ENCODE results near the gene PDZD2.
A peak's percentile ranks its signal among the peaks of the same experiment; 100 is the strongest.
"Not testable (repeated sequence)": the region's sequence is repeated elsewhere in the genome, so short reads cannot be mapped to it uniquely, and the experiment has no call there.

The PDZD2 gene

GRCh38 chr5:32071351-32071944 lies 432.5 kb downstream of the PDZD2 start:
- Histone ChIP-seq H3K27ac (ENCODE audit: insufficient read depth in 1 of 2, low read depth in 1 of 2, low read length in 2 of 2, poor library complexity in 1 of 2, severe bottlenecking in 2 of 2) (no peak overlapping the region), H3K4me1 (ENCODE audit: control extremely low read depth in 1 of 4, control insufficient read depth in 4 of 4, insufficient read depth in 4 of 4, low read length in 3 of 4) (no peaks in the 10 kb centered on the region), H3K9me3 (ENCODE audit: control extremely low read depth in 1 of 5, control insufficient read depth in 4 of 5, insufficient read depth in 2 of 5, low read depth in 1 of 5, low read length in 4 of 5) (peaks cover 0 to 1% (median 0%) of the 10 kb centered on the region in 5 experiments), H3K27me3 (replicated peaks in 2 of 5; ENCODE audit: control insufficient read depth in 4 of 5, insufficient read depth in 5 of 5, low read length in 4 of 5) (no peaks in the 10 kb centered on the region), H3K4me3 (ENCODE audit: control insufficient read depth in 1 of 7, extremely low read depth in 1 of 7, insufficient read depth in 4 of 7, low read depth in 2 of 7, low read length in 6 of 7) (no peak overlapping the region), H3K36me3 (ENCODE audit: control insufficient read depth in 4 of 4, insufficient read depth in 4 of 4, low read length in 3 of 4) (peaks cover 0 to 49% (median 11%) of the 10 kb centered on the region in 4 experiments)
- WGBS (ENCODE audit: insufficient coverage), result 98% methylated on average over 4 of the region's 7 CpGs
- no peak for DNase-seq
- CTCF ChIA-PET, result interaction anchor here (0.6 to 1.8 kb wide), 3 partner anchors 15 to 557 kb away, joined by 3 read pairs; no protein-coding TSS in a partner anchor
- POLR2A ChIA-PET, result no interaction called here

DNA sequence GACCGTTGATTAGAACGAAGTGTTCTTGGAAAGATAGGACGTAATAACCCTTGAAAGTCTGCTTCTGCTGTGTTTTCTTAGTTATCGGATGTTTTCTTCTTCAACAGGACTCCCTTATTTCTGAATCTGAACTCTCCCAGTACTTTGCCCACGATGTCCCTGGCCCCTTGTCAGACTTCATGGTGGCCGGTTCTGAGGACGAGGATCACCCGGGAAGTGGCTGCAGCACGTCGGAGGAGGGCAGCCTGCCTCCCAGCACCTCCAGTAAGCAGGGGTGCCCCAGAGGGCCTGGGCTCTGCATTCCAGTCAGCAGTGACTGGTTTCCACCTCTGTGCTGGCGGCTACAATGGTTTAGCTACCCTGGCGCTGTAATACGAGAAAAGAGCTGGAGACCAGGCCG lies 433.1 kb downstream of the PDZD2 start:
- CTCF ChIA-PET, result interaction anchor here (1.8 to 3.7 kb wide), 2 partner anchors 41 to 247 kb away, joined by 3 to 17 read pairs; no protein-coding TSS in a partner anchor
- WGBS (ENCODE audit: insufficient coverage), result 91% methylated on average over 13 of the region's 14 CpGs
- no peak overlapping the region for H3K4me3 ChIP-seq (ENCODE audit: control insufficient read depth in 1 of 7, extremely low read depth in 1 of 7, insufficient read depth in 4 of 7, low read depth in 2 of 7, low read length in 6 of 7)
- no peak for DNase-seq
- no peaks in the 10 kb centered on the region for H3K4me1 ChIP-seq (ENCODE audit: control extremely low read depth in 1 of 4, control insufficient read depth in 4 of 4, insufficient read depth in 4 of 4, low read length in 3 of 4)
- no peaks in the 10 kb centered on the region for H3K27me3 ChIP-seq (replicated peaks in 2 of 5; ENCODE audit: control insufficient read depth in 4 of 5, insufficient read depth in 5 of 5, low read length in 4 of 5)
- POLR2A ChIA-PET, result no interaction called here
- H3K27ac ChIP-seq (ENCODE audit: insufficient read depth in 1 of 2, low read depth in 1 of 2, low read length in 2 of 2, poor library complexity in 1 of 2, severe bottlenecking in 2 of 2), result no peak overlapping the region
- no peaks in the 10 kb centered on the region for H3K9me3 ChIP-seq (ENCODE audit: control extremely low read depth in 1 of 5, control insufficient read depth in 4 of 5, insufficient read depth in 2 of 5, low read depth in 1 of 5, low read length in 4 of 5)
- peaks cover 0 to 44% (median 9%) of the 10 kb centered on the region in 4 experiments for H3K36me3 ChIP-seq (ENCODE audit: control insufficient read depth in 4 of 4, insufficient read depth in 4 of 4, low read length in 3 of 4)

DNA sequence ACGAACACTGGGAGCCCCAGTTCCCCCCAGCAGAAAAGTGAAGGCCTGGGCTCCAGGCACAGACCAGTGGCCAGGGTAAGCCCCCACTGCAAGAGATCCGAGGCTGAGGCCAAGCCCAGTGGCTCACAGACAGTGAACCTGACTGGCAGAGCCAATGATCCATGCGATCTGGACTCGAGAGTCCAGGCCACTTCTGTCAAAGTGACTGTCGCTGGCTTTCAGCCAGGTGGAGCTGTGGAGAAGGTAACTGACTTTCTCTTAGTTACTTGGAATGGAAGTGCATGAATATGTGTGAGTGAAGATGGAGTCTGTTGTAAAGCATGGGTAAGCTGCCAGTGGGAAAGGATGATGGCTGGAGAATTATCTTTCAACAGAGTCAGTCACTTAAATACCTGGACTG lies 435.5 kb downstream of the PDZD2 start:
- no peak for DNase-seq
- H3K36me3 ChIP-seq (ENCODE audit: control insufficient read depth in 4 of 4, insufficient read depth in 4 of 4, low read length in 3 of 4), result peaks cover 0 to 44% (median 7%) of the 10 kb centered on the region in 4 experiments
- no peak overlapping the region for H3K27ac ChIP-seq (ENCODE audit: insufficient read depth in 1 of 2, low read depth in 1 of 2, low read length in 2 of 2, poor library complexity in 1 of 2, severe bottlenecking in 2 of 2)
- no peaks in the 10 kb centered on the region for H3K9me3 ChIP-seq (ENCODE audit: control extremely low read depth in 1 of 5, control insufficient read depth in 4 of 5, insufficient read depth in 2 of 5, low read depth in 1 of 5, low read length in 4 of 5)
- CTCF ChIA-PET, result interaction anchor here (1.3 to 3.7 kb wide), 4 partner anchors 145 to 249 kb away, joined by 3 to 17 read pairs (median 4); no protein-coding TSS in a partner anchor
- H3K4me3 ChIP-seq (ENCODE audit: control insufficient read depth in 1 of 7, extremely low read depth in 1 of 7, insufficient read depth in 4 of 7, low read depth in 2 of 7, low read length in 6 of 7), result no peak overlapping the region
- no peaks in the 10 kb centered on the region for H3K4me1 ChIP-seq (ENCODE audit: control extremely low read depth in 1 of 4, control insufficient read depth in 4 of 4, insufficient read depth in 4 of 4, low read length in 3 of 4)
- no peaks in the 10 kb centered on the region for H3K27me3 ChIP-seq (replicated peaks in 2 of 5; ENCODE audit: control insufficient read depth in 4 of 5, insufficient read depth in 5 of 5, low read length in 4 of 5)
- POLR2A ChIA-PET, result no interaction called here
- 99% methylated on average over 5 of the region's 5 CpGs for WGBS (ENCODE audit: insufficient coverage)

DNA sequence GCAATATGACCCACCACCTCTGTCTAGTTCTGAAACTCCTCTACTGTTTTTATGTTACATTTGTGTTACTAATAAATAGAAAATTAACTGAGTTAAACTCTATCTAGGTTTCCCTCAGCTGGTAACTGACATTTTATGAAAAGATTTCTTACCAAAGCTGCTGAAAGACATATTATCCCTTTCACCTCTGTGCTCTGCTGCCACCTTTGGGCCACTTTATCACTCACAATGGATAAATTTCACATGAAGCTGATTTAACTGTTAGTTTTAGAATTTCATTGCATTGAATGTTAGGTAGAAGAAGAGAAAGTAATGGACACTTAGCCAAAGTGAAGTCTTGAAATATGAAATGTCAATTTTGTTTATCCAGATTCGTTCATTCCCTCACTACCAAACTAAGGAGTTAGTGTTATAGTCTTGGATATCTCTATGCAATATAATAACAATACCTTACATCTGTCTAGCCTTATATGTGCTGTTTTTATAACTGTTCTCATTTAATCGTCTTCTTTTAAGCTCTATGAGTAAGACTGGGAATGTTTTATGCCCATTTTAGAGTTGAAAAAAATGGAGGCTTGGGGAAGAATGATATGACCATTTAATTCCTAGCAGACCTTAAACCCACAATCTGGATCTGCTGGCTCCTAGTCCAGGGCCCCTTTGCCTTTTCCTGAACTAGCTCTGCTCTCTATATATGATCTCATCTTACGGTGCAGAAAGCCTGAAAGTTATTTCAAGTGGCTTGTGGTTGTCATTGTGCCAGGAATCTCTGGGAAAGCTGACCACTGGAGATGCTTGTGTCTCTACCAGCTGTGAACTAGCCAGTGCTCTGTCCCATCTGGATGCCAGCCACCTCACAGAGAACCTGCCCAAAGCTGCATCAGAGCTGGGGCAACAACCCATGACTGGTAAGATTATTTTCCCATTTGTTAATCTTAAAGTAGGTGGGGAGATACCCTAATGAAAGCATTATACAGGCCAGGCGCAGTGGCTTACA lies 438.1 kb downstream of the PDZD2 start:
- DNase-seq, result peak; percentile 57 to 80 (median 69)
- H3K4me1 ChIP-seq (ENCODE audit: control extremely low read depth in 1 of 4, control insufficient read depth in 4 of 4, insufficient read depth in 4 of 4, low read length in 3 of 4), result no peaks in the 10 kb centered on the region
- H3K27ac ChIP-seq (ENCODE audit: insufficient read depth in 1 of 2, low read depth in 1 of 2, low read length in 2 of 2, poor library complexity in 1 of 2, severe bottlenecking in 2 of 2), result no peak overlapping the region
- H3K9me3 ChIP-seq (ENCODE audit: control extremely low read depth in 1 of 5, control insufficient read depth in 4 of 5, insufficient read depth in 2 of 5, low read depth in 1 of 5, low read length in 4 of 5), result no peaks in the 10 kb centered on the region
- 71% methylated on average over 2 of the region's 4 CpGs for WGBS (ENCODE audit: insufficient coverage)
- H3K27me3 ChIP-seq (replicated peaks in 2 of 5; ENCODE audit: control insufficient read depth in 4 of 5, insufficient read depth in 5 of 5, low read length in 4 of 5), result no peaks in the 10 kb centered on the region
- POLR2A ChIA-PET, result no interaction called here
- no peak overlapping the region for H3K4me3 ChIP-seq (ENCODE audit: control insufficient read depth in 1 of 7, extremely low read depth in 1 of 7, insufficient read depth in 4 of 7, low read depth in 2 of 7, low read length in 6 of 7)
- CTCF ChIA-PET, result interaction anchor here (0.8 to 2.3 kb wide), 38 partner anchors 9 to 553 kb away, joined by 3 to 31 read pairs (median 4); no protein-coding TSS in a partner anchor
- H3K36me3 ChIP-seq (ENCODE audit: control insufficient read depth in 4 of 4, insufficient read depth in 4 of 4, low read length in 3 of 4), result peaks cover 0 to 34% (median 4%) of the 10 kb centered on the region in 4 experiments

- POLR2A ChIA-PET, result not testable (repeated sequence)
- WGBS (ENCODE audit: insufficient coverage), result 95% methylated on average over 4 of the region's 6 CpGs
- CTCF ChIA-PET, result interaction anchor here (0.7 to 1.5 kb wide), 4 partner anchors 22 to 507 kb away, joined by 3 to 7 read pairs (median 4); no protein-coding TSS in a partner anchor
Measured at GRCh38 chr5:32078855-32079254, 439.9 kb downstream of the PDZD2 start.

GRCh38 chr5:32080565-32080964 lies 441.6 kb downstream of the PDZD2 start:
- H3K36me3 ChIP-seq (ENCODE audit: control insufficient read depth in 4 of 4, insufficient read depth in 4 of 4, low read length in 3 of 4), result peaks cover 0 to 13% (median under 1%) of the 10 kb centered on the region in 4 experiments
- H3K4me1 ChIP-seq (ENCODE audit: control extremely low read depth in 1 of 4, control insufficient read depth in 4 of 4, insufficient read depth in 4 of 4, low read length in 3 of 4); H3K9me3 ChIP-seq (ENCODE audit: control extremely low read depth in 1 of 5, control insufficient read depth in 4 of 5, insufficient read depth in 2 of 5, low read depth in 1 of 5, low read length in 4 of 5); H3K4me3 ChIP-seq (ENCODE audit: control insufficient read depth in 1 of 7, extremely low read depth in 1 of 7, insufficient read depth in 4 of 7, low read depth in 2 of 7, low read length in 6 of 7); H3K27ac ChIP-seq (ENCODE audit: insufficient read depth in 1 of 2, low read depth in 1 of 2, low read length in 2 of 2, poor library complexity in 1 of 2, severe bottlenecking in 2 of 2); DNase-seq; POLR2A ChIA-PET; H3K27me3 ChIP-seq (replicated peaks in 2 of 5; ENCODE audit: control insufficient read depth in 4 of 5, insufficient read depth in 5 of 5, low read length in 4 of 5): not testable (repeated sequence)
- WGBS (ENCODE audit: insufficient coverage), result 71% methylated on average over 1 of the region's 1 CpG
- CTCF ChIA-PET, result interaction anchor here (1.5 to 1.7 kb wide), 3 partner anchors 10 to 255 kb away, joined by 4 to 8 read pairs (median 8); no protein-coding TSS in a partner anchor

More at GRCh38 chr5:32078855-32079254, 439.9 kb downstream of the PDZD2 start:
- H3K27me3 ChIP-seq (replicated peaks in 2 of 5; ENCODE audit: control insufficient read depth in 4 of 5, insufficient read depth in 5 of 5, low read length in 4 of 5); DNase-seq; H3K4me1 ChIP-seq (ENCODE audit: control extremely low read depth in 1 of 4, control insufficient read depth in 4 of 4, insufficient read depth in 4 of 4, low read length in 3 of 4); H3K4me3 ChIP-seq (ENCODE audit: control insufficient read depth in 1 of 7, extremely low read depth in 1 of 7, insufficient read depth in 4 of 7, low read depth in 2 of 7, low read length in 6 of 7); H3K27ac ChIP-seq (ENCODE audit: insufficient read depth in 1 of 2, low read depth in 1 of 2, low read length in 2 of 2, poor library complexity in 1 of 2, severe bottlenecking in 2 of 2); H3K9me3 ChIP-seq (ENCODE audit: control extremely low read depth in 1 of 5, control insufficient read depth in 4 of 5, insufficient read depth in 2 of 5, low read depth in 1 of 5, low read length in 4 of 5): not testable (repeated sequence)
- H3K36me3 ChIP-seq (ENCODE audit: control insufficient read depth in 4 of 4, insufficient read depth in 4 of 4, low read length in 3 of 4), result peaks cover 0 to 22% (median 2%) of the 10 kb centered on the region in 4 experiments
